Right renal cortex interstitium (tissue), 3 donors: Measurements from ENCODE around the gene NTF3. TPM values are rescaled to one million over a fixed set of nuclear protein-coding genes. Genes with fewer than 3 reads are reported as not detected.

Experiments
- DNase-seq, 3 donors: peaks; one replicate each; pipeline ENCODE4 v3.0.0-alpha.2; 2013; ENCODE audit warnings: low read depth in 3 of 3, low spot score in 2 of 3
- polyA plus RNA-seq, 3 donors: library from polyadenylated mRNA; unstranded; fragments of 120-200 nt; gene quantifications; one replicate each; pipeline ENCODE4 v1.2.1, GENCODE V29; 2013; ENCODE audit not compliant: insufficient read length in 3 of 3

Gene NTF3
- polyA plus RNA-seq, 3 donors: 4.3 to 5.4 (median 4.7) TPM

- no peak for DNase-seq
Observed at GRCh38 chr12:5430641-5431603, 986 bp upstream of the NTF3 start.

GRCh38 chr12:5433081-5433844 is 1.4 kb downstream of the NTF3 start:
- DNase-seq: no peak

- DNase-seq: no peak
Observed at GRCh38 chr12:5433845-5434646, 2.1 kb downstream of the NTF3 start.

- DNase-seq: no peak
Observed at GRCh38 chr12:5434647-5435560, 3.0 kb downstream of the NTF3 start.

- DNase-seq: no peak
Observed at GRCh38 chr12:5437182-5437583, 5.3 kb downstream of the NTF3 start.

- no peak for DNase-seq
Observed at GRCh38 chr12:5437589-5437988, 5.7 kb downstream of the NTF3 start.

GRCh38 chr12:5438671-5439200 is 6.8 kb downstream of the NTF3 start:
- no peak for DNase-seq

- no peak for DNase-seq
Observed at GRCh38 chr12:5439371-5439771, 7.5 kb downstream of the NTF3 start.

GRCh38 chr12:5439788-5440300 is 7.9 kb downstream of the NTF3 start:
- DNase-seq: no peak

GRCh38 chr12:5440978-5441377 is 9.1 kb downstream of the NTF3 start:
- no peak for DNase-seq

GRCh38 chr12:5441497-5442236 is 9.8 kb downstream of the NTF3 start:
- no peak for DNase-seq

- no peak for DNase-seq
Observed at GRCh38 chr12:5442251-5443006, 10.5 kb downstream of the NTF3 start.

GRCh38 chr12:5444520-5444919 is 12.6 kb downstream of the NTF3 start:
- no peak for DNase-seq

- DNase-seq: no peak
Observed at GRCh38 chr12:5447320-5447719, 15.4 kb downstream of the NTF3 start.

GRCh38 chr12:5451251-5451650 is 19.3 kb downstream of the NTF3 start:
- DNase-seq: no peak

- DNase-seq: no peak
Observed at GRCh38 chr12:5452569-5452968, 20.7 kb downstream of the NTF3 start.

- no peak for DNase-seq
Observed at GRCh38 chr12:5453466-5453865, 21.6 kb downstream of the NTF3 start.

- DNase-seq: no peak
Observed at GRCh38 chr12:5455045-5455444, 23.1 kb downstream of the NTF3 start.
